GM12878 (cell line): ENCODE results near the gene RPS28. TPM values are rescaled to one million over a fixed set of nuclear protein-coding genes. Genes with fewer than 3 reads are reported as not detected.

Source experiments
- ATAC-seq: fragments of 200-7000 bp; cut with Tn5 transposase; 3 replicates; pipeline ENCODE4 v1.9.1; 2020; ENCODE audit warnings: mild to moderate bottlenecking, moderate library complexity
- BruUV-seq: library from RNA; stranded (reverse); fragments of 400-500 nt; replicated peaks from 2 replicates; lab custom pipeline; 2021; lab: Mats Ljungman, UMichigan
- CTCF ChIA-PET: fragments of 300-600 bp; sonication (Branson Sonifier 250); formaldehyde crosslinking; extraction: SDS; loops from one replicate; lab custom pipeline; 2021; ENCODE audit warnings: inconsistent platforms; lab: Yijun Ruan, JAX
- POLR2A ChIA-PET: fragments of 350-600 bp; formaldehyde crosslinking; extraction: SDS; loops from one replicate; lab custom pipeline; 2021; ENCODE audit warnings: inconsistent platforms; lab: Charles Lee
- RAD21 ChIA-PET: fragments of 300-600 bp; sonication (Branson Sonifier 250); formaldehyde crosslinking; loops from one replicate; lab custom pipeline; 2023; ENCODE audit warnings: antibody characterized with exemption; ENCODE audit not compliant: unreplicated experiment; lab: Charles Lee
- SMC1A ChIA-PET: fragments of 300-600 bp; sonication (Branson Sonifier 250); formaldehyde crosslinking; loops from one replicate; lab custom pipeline; 2023; ENCODE audit not compliant: unreplicated experiment, uncharacterized antibody; lab: Charles Lee
- DNase-seq: peaks from one replicate; pipeline ENCODE4 v3.0.0-alpha.2; 2011; ENCODE audit warnings: low read depth, low spot score
- FAIRE-seq: peaks from 3 replicates; lab custom pipeline; 2011; peaks lifted over from hg19 to GRCh38; lab: Jason Lieb, UNC
- H2AFZ ChIP-seq: 2 replicates; pipeline ENCODE4 v1.6.0; 2011; ENCODE audit warnings: low read depth, low read length, control low read depth; ENCODE audit not compliant: control insufficient read depth
- H3K27ac ChIP-seq: 2 replicates; pipeline ENCODE4 v1.5.1; 2011; ENCODE audit warnings: control low read depth; ENCODE audit not compliant: control insufficient read depth, insufficient read depth
- H3K27me3 ChIP-seq, 2 experiments: replicated peaks in 1 of 2; 2 replicates each; pipeline versions ENCODE4 v1.6.0 to v1.6.1; 2011; ENCODE audit warnings: low read length in 1 of 2; ENCODE audit not compliant: control insufficient read depth in 2 of 2, insufficient read depth in 2 of 2
- H3K36me3 ChIP-seq, 2 experiments: 2 replicates each; pipeline ENCODE4 v1.5.1; 2011; ENCODE audit warnings: low read length in 1 of 2; ENCODE audit not compliant: control insufficient read depth in 2 of 2, insufficient read depth in 2 of 2
- H3K4me1 ChIP-seq: 2 replicates; pipeline ENCODE4 v1.6.1; 2011; ENCODE audit warnings: mild to moderate bottlenecking, low read length, moderate library complexity, mixed read lengths; ENCODE audit not compliant: control insufficient read depth, insufficient read depth
- H3K4me2 ChIP-seq: 2 replicates; pipeline ENCODE4 v1.6.0; 2011; ENCODE audit warnings: control low read depth; ENCODE audit not compliant: control insufficient read depth, insufficient read depth
- H3K4me3 ChIP-seq: fragments of 200-600 bp; sonication (generic); 2 replicates; pipeline ENCODE4 v1.5.1; 2016
- H3K79me2 ChIP-seq: 2 replicates; pipeline ENCODE4 v1.6.0; 2011; ENCODE audit warnings: low read length; ENCODE audit not compliant: control insufficient read depth, insufficient read depth
- H3K9ac ChIP-seq: 2 replicates; pipeline ENCODE4 v1.8.0; 2011; ENCODE audit warnings: low read length, control low read depth, mixed read lengths; ENCODE audit not compliant: control insufficient read depth, insufficient read depth
- H3K9me3 ChIP-seq: replicated peaks from 3 replicates; pipeline ENCODE4 v1.5.1; 2011; ENCODE audit warnings: mild to moderate bottlenecking, low read length; ENCODE audit not compliant: control insufficient read depth, insufficient read depth
- H4K20me1 ChIP-seq: 2 replicates; pipeline ENCODE4 v1.6.0; 2011; ENCODE audit not compliant: control insufficient read depth, insufficient read depth
- DPF2 ChIP-seq: fragments of 450-650 bp; IDR thresholded peaks from 2 replicates; pipeline ENCODE4 v1.6.1; 2017; ENCODE audit warnings: mild to moderate bottlenecking
- PKNOX1 ChIP-seq: fragments of 450-650 bp; IDR thresholded peaks from 2 replicates; pipeline ENCODE4 v1.6.1; 2016; ENCODE audit warnings: mild to moderate bottlenecking
- ZNF24 ChIP-seq: fragments of 450-650 bp; IDR thresholded peaks from 2 replicates; pipeline ENCODE4 v1.6.1; 2017; ENCODE audit warnings: antibody characterized with exemption, mild to moderate bottlenecking
- WGBS: methylation state at CpG from one replicate; pipeline ENCODE4 v1.1.6; 2016; ENCODE audit warnings: low lambda C conversion rate; ENCODE audit not compliant: insufficient replicate concordance, insufficient coverage; ENCODE audit errors: missing lambda C conversion rate; 5-methylcytosine and 5-hydroxymethylcytosine counted together
- in situ Hi-C: fragments of 300-500 bp; cut with MboI; formaldehyde crosslinking; loops from 9 replicates; pipeline ENCODE4 v1.14.3; 2018; ENCODE audit warnings: mixed read lengths
- intact Hi-C: fragments of 100-400 bp; cut with micrococcal nuclease; formaldehyde crosslinking; loops from one replicate; pipeline ENCODE4 v1.14.2; 2022; ENCODE audit not compliant: unreplicated experiment
- polyA plus RNA-seq, 11 experiments: library from polyadenylated mRNA; depleted of rRNA in 4 of 11; unstranded in 6 of 11; stranded (reverse) in 5 of 11; fragments of >200 nt; fragmentation: Nextera tagmentation in 4 of 11; fragmentation: Illumina TruSeq in 1 of 11; extraction: Ambion mirVana in 4 of 11; extraction: Trizol in 1 of 11; gene quantifications; 1 replicate in 1 of 11; 2 replicates in 10 of 11; pipeline versions ENCODE4 v1.2.1 to v1.2.3, GENCODE V29; 2011 to 2016; ENCODE audit warnings: inconsistent platforms in 2 of 11, missing spikeins in 2 of 11, low read depth in 1 of 11
- total RNA-seq, 4 experiments: library from RNA; depleted of rRNA in 3 of 4; stranded (reverse); fragments of >200 nt in 3 of 4; fragmentation: Illumina TruSeq in 1 of 4; extraction: Trizol in 1 of 4; gene quantifications; 2 replicates each; pipeline versions ENCODE4 v1.2.1 to v1.2.3, GENCODE V29; 2013 to 2021

The RPS28 gene
- total and polyA plus RNA-seq, 10 of the 15 experiments (the other 5 are each of a cell fraction or from before 2014, with no cell fraction given): 422 to 3,905 (median 1,580) TPM

- in situ Hi-C loops: no loop called here
- Histone ChIP-seq H3K9ac (no peak overlapping the region), H3K79me2 (no peaks in the 10 kb centered on the region), H3K4me3 (no peak overlapping the region), H3K27ac (no peak overlapping the region), H4K20me1 (no peaks in the 10 kb centered on the region), H3K36me3 (no peaks in the 10 kb centered on the region), H3K4me2 (no peak overlapping the region), H3K4me1 (no peaks in the 10 kb centered on the region), H3K27me3 (peaks cover 0 to 6% of the 10 kb centered on the region in 2 experiments; a peak in 2 of 4 replicates), H3K9me3 (no peaks in the 10 kb centered on the region), H2AFZ (no peak overlapping the region)
- TF ChIP-seq DPF2 (no peak), PKNOX1 (peak; percentile 62; the same call in 1 of the 2 replicates), ZNF24 (0 out of 2 replicates have a peak, but pooled peaks have one; percentile 51)
- SMC1A ChIA-PET: interaction anchor here (1.0 to 1.2 kb wide), 2 partner anchors 41 to 144 kb away, joined by 3 read pairs; partner anchors contain the start of genes NDUFA7 and RPS28
- no TSS peak for BruUV-seq
- ATAC-seq (no peak), DNase-seq (no peak), FAIRE-seq (no peak)
- intact Hi-C loops: no loop called here
- CTCF ChIA-PET: interaction anchor here (1.1 to 2.8 kb wide), 3 partner anchors 8 to 216 kb away, joined by 3 to 8 read pairs (median 4); no protein-coding TSS in a partner anchor
- RAD21 ChIA-PET: interaction anchor here (1.3 kb wide), 1 partner anchor 10 kb away, joined by 3 read pairs; no protein-coding TSS in a partner anchor
- POLR2A ChIA-PET: interaction anchor here (0.6 to 0.7 kb wide), 2 partner anchors 37 to 155 kb away, joined by 4 read pairs; no protein-coding TSS in a partner anchor
- WGBS: 44% methylated on average over 12 of the region's 12 CpGs
Measured at GRCh38 chr19:8361921-8362793, 40.9 kb downstream of the RPS28 start.
